ENCODE data around the gene STPG1. TPM values are rescaled to one million over a fixed set of nuclear protein-coding genes. Genes with fewer than 3 reads are reported as not detected.

STPG1 gene
- total RNA-seq, 4 donors from 2014 or later = 2.2 to 5.6 (median 4.1) TPM

GRCh38 chr1:24353292-24353891 lies 60.2 kb downstream of the STPG1 start:
- Histone ChIP-seq H3K4me1 (no peaks in the 10 kb centered on the region), H3K9me3 (no peaks in the 10 kb centered on the region), H3K4me3 (no peak overlapping the region), H3K27ac (replicated peaks in 1 of 4) (no peak overlapping the region), H3K27me3 (no peaks in the 10 kb centered on the region), H3K36me3 (peaks cover 0 to 15% (median 11%) of the 10 kb centered on the region in 4 donors)
- no peak for DNase-seq (ENCODE audit: extremely low spot score)
- TF ChIP-seq POLR2A (IDR thresholded peaks at IDR 0.05; ENCODE audit: low read depth) (no peak), EP300 (IDR thresholded peaks at IDR 0.05) (no peak), POLR2AphosphoS5 (IDR thresholded peaks at IDR 0.05) (no peak)
- TF ChIP-seq, protein P1, sequence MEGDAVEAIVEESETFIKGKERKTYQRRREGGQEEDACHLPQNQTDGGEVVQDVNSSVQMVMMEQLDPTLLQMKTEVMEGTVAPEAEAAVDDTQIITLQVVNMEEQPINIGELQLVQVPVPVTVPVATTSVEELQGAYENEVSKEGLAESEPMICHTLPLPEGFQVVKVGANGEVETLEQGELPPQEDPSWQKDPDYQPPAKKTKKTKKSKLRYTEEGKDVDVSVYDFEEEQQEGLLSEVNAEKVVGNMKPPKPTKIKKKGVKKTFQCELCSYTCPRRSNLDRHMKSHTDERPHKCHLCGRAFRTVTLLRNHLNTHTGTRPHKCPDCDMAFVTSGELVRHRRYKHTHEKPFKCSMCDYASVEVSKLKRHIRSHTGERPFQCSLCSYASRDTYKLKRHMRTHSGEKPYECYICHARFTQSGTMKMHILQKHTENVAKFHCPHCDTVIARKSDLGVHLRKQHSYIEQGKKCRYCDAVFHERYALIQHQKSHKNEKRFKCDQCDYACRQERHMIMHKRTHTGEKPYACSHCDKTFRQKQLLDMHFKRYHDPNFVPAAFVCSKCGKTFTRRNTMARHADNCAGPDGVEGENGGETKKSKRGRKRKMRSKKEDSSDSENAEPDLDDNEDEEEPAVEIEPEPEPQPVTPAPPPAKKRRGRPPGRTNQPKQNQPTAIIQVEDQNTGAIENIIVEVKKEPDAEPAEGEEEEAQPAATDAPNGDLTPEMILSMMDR (IDR thresholded peaks at IDR 0.05) = no peak
- intact Hi-C loops (cut with DNase I) = no loop called here
- WGBS = 98% methylated on average over 4 of the region's 4 CpGs

- Histone ChIP-seq H3K9me3 (no peaks in the 10 kb centered on the region), H3K4me1 (no peaks in the 10 kb centered on the region), H3K36me3 (peaks cover 0 to 2% (median 0%) of the 10 kb centered on the region in 4 donors), H3K27ac (replicated peaks in 1 of 4) (no peak overlapping the region), H3K27me3 (no peaks in the 10 kb centered on the region), H3K4me3 (no peak overlapping the region)
- DNase-seq (ENCODE audit: extremely low spot score) = no peak
- intact Hi-C loops (cut with DNase I) = no loop called here
- 63% methylated on average over 7 of the region's 7 CpGs for WGBS
- TF ChIP-seq, protein P1 (IDR thresholded peaks at IDR 0.05) = no peak
- TF ChIP-seq POLR2AphosphoS5 (IDR thresholded peaks at IDR 0.05) = no peak
- no peak for TF ChIP-seq POLR2A (IDR thresholded peaks at IDR 0.05; ENCODE audit: low read depth)
- no peak for TF ChIP-seq EP300 (IDR thresholded peaks at IDR 0.05)
These were observed 61.5 kb downstream of the STPG1 start for GRCh38 chr1:24351918-24352627.

DNA sequence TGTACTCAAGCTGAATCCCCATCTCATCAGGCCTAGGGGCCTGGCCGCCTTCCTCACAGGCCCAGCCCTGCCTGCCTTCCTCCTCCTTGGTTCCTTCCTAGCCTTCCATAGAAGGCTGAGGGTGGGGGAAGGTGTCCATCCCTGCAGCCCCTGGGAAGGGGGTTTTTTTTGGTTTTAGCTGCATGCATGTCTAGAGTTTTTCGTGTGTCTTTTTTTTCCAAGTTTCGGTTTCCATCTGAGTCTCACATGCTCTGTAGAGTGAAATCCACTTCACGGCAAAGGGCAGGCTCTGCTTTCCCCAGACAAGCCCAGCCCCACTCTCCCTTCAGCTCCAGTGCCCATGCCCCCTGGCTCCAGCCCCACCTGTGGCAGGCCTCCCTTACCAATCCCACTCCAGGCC lies 62.3 kb downstream of the STPG1 start:
- WGBS = 98% methylated on average over 4 of the region's 4 CpGs
- Histone ChIP-seq H3K4me3 (no peak overlapping the region), H3K4me1 (no peaks in the 10 kb centered on the region), H3K36me3 (no peaks in the 10 kb centered on the region), H3K27ac (replicated peaks in 1 of 4) (no peak overlapping the region), H3K27me3 (no peaks in the 10 kb centered on the region), H3K9me3 (no peaks in the 10 kb centered on the region)
- TF ChIP-seq, protein P1 (IDR thresholded peaks at IDR 0.05) = no peak
- DNase-seq (ENCODE audit: extremely low spot score) = no peak
- intact Hi-C loops (cut with DNase I) = no loop called here

GRCh38 chr1:24349891-24350290 lies 63.7 kb downstream of the STPG1 start:
- no peaks in the 10 kb centered on the region for H3K36me3 ChIP-seq
- H3K9me3 ChIP-seq = no peaks in the 10 kb centered on the region
- TF ChIP-seq, protein P1 (IDR thresholded peaks at IDR 0.05) = no peak
- no peak for TF ChIP-seq POLR2AphosphoS5 (IDR thresholded peaks at IDR 0.05)
- TF ChIP-seq EP300 (IDR thresholded peaks at IDR 0.05) = no peak
- no peak for TF ChIP-seq POLR2A (IDR thresholded peaks at IDR 0.05; ENCODE audit: low read depth)
- no peaks in the 10 kb centered on the region for H3K4me1 ChIP-seq
- H3K4me3 ChIP-seq = no peak overlapping the region
- DNase-seq (ENCODE audit: extremely low spot score) = no peak
- intact Hi-C loops (cut with DNase I) = no loop called here
- WGBS = 81% methylated on average over 2 of the region's 2 CpGs
- H3K27ac ChIP-seq (replicated peaks in 1 of 4) = no peak overlapping the region
- no peaks in the 10 kb centered on the region for H3K27me3 ChIP-seq
